Measurements from ENCODE around the gene PLSCR1. TPM values are rescaled to one million over a fixed set of nuclear protein-coding genes. Genes with fewer than 3 reads are reported as not detected.
A peak's percentile ranks its signal among the peaks of the same experiment; 100 is the strongest.

Gene PLSCR1
- total RNA-seq, 2 donors from 2014 or later: 189 to 250 TPM

DNA sequence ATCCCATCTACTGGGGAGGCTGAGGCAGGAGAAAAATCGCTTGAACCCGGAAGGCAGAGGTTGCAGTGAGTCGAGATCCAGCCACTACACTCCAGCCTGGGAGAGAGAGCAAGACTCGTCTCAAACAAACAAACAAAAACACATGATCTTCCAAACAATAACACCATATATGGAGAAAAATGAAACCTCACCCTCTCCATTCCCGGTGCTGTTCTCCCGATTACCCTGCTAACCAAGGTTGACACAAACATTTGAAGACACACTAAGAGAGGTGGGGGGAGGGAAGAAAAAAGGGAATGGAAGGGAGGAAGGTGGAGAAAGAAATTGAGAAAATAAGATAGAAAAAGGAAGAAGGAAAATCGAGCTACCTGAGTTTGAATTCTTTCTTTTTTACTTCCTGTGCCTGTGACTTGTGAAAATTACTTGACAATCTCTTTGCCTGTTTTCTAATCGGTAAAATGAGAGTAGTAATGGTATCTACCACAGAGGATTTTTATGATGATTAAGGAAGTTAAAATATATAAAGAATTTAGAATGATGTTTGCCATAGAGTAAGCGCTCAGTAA lies 73.9 kb downstream of the PLSCR1 start:
- WGBS, 2 experiments (ENCODE audit: insufficient coverage in 1 of 2, insufficient read length in 1 of 2): 88 to 100% methylated on average over 1 to 8 of the region's 9 CpGs
- Mint-ChIP-seq H3K27ac (peak overlapping the region; percentile 52), H3K27me3 (ENCODE audit: insufficient read depth) (no peaks in the 10 kb centered on the region), H3K9me3 (peaks cover 5% of the 10 kb centered on the region), H3K36me3 (ENCODE audit: low read depth) (no peaks in the 10 kb centered on the region), H3K4me3 (peak overlapping the region; percentile 55), H3K4me1 (peaks cover 2% of the 10 kb centered on the region)
- Histone ChIP-seq H3K9me3 (ENCODE audit: control insufficient read depth, low read length) (no peaks in the 10 kb centered on the region), H3K27ac (ENCODE audit: low read depth, low read length) (no peak overlapping the region), H3K4me1 (ENCODE audit: control insufficient read depth, insufficient read depth, low read length) (no peaks in the 10 kb centered on the region), H3K36me3 (ENCODE audit: control insufficient read depth, insufficient read depth, low read length) (no peaks in the 10 kb centered on the region), H3K4me3 (ENCODE audit: low read length) (no peak overlapping the region), H3K9ac (ENCODE audit: extremely low read depth, low read length, poor library complexity, severe bottlenecking) (no peak overlapping the region), H3K27me3 (ENCODE audit: control insufficient read depth, insufficient read depth, low read length, poor library complexity, severe bottlenecking) (no peaks in the 10 kb centered on the region)
- no peak for DNase-seq
- TF ChIP-seq, protein P1, sequence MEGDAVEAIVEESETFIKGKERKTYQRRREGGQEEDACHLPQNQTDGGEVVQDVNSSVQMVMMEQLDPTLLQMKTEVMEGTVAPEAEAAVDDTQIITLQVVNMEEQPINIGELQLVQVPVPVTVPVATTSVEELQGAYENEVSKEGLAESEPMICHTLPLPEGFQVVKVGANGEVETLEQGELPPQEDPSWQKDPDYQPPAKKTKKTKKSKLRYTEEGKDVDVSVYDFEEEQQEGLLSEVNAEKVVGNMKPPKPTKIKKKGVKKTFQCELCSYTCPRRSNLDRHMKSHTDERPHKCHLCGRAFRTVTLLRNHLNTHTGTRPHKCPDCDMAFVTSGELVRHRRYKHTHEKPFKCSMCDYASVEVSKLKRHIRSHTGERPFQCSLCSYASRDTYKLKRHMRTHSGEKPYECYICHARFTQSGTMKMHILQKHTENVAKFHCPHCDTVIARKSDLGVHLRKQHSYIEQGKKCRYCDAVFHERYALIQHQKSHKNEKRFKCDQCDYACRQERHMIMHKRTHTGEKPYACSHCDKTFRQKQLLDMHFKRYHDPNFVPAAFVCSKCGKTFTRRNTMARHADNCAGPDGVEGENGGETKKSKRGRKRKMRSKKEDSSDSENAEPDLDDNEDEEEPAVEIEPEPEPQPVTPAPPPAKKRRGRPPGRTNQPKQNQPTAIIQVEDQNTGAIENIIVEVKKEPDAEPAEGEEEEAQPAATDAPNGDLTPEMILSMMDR (conservative IDR thresholded peaks at IDR 0.05): no peak

DNA sequence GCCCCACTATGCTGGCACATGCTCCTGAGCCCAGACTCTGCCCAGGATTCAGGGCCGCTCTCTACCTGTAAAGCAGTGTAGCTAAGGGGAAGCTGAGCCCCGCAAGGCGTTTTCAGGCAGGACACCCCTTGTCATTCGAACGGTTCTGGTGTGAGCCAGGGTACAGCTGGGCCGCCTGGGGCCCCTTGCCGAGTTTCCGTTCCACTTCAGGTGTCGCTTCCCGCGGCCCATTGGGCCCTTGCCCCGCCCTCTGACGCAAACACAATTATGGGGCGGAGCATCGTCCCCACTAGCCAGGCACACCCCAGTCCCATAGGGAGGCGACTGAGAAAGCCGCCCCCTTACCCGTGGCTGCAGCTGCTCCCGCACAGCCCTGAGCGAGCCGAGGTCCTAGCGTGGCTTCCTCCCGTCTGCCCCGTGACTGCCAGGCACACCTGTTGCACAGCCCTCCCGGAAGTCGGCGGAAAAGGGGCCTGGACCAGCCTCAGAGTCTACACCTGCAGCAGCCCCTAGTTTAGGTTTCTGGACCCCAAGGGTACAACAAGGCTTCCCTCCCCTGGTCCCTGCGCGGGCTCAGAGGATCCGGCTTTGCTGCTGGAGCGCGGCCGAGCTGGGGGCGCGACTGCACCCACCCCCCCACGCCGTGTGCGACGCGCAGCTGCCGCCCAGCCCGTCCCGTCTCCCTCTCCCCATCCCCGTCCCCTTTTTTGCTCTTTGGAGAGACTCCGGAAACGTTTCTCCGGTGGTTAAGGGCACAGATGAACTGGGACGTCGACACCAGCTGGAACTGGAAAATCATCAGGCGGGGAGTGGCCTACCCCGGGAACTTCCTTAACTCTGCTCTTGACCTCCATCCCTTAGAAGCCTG lies 75.0 kb downstream of the PLSCR1 start, which contains the start of gene PLSCR2:
Gene PLSCR2, minus strand, starts transcription at position 412 of the 868 bp plus-strand sequence. CDS start 9,657 bp downstream, outside the sequence.
- Histone ChIP-seq H3K4me1 (ENCODE audit: control insufficient read depth, insufficient read depth, low read length) (no peaks in the 10 kb centered on the region), H3K9me3 (ENCODE audit: control insufficient read depth, low read length) (no peaks in the 10 kb centered on the region), H3K9ac (ENCODE audit: extremely low read depth, low read length, poor library complexity, severe bottlenecking) (no peak within 1 kb of the TSS), H3K36me3 (ENCODE audit: control insufficient read depth, insufficient read depth, low read length) (no peaks in the 10 kb centered on the region), H3K27ac (ENCODE audit: low read depth, low read length) (no peak within 1 kb of the TSS), H3K27me3 (ENCODE audit: control insufficient read depth, insufficient read depth, low read length, poor library complexity, severe bottlenecking) (no peaks in the 10 kb centered on the region), H3K4me3 (ENCODE audit: low read length) (no peak within 1 kb of the TSS)
- Mint-ChIP-seq H3K4me3 (peak within 1 kb of the TSS; percentile 55), H3K36me3 (ENCODE audit: low read depth) (no peaks in the 10 kb centered on the region), H3K27ac (peak within 1 kb of the TSS; percentile 55), H3K27me3 (ENCODE audit: insufficient read depth) (no peaks in the 10 kb centered on the region), H3K4me1 (peaks cover under 1% of the 10 kb centered on the region), H3K9me3 (peaks cover 5% of the 10 kb centered on the region)
- 86% methylated on average over 13 to 51 of the region's 51 CpGs for WGBS, 2 experiments (ENCODE audit: insufficient coverage in 1 of 2, insufficient read length in 1 of 2)
- TF ChIP-seq, protein P1 (conservative IDR thresholded peaks at IDR 0.05): no peak
- DNase-seq: peak; percentile 82

DNA sequence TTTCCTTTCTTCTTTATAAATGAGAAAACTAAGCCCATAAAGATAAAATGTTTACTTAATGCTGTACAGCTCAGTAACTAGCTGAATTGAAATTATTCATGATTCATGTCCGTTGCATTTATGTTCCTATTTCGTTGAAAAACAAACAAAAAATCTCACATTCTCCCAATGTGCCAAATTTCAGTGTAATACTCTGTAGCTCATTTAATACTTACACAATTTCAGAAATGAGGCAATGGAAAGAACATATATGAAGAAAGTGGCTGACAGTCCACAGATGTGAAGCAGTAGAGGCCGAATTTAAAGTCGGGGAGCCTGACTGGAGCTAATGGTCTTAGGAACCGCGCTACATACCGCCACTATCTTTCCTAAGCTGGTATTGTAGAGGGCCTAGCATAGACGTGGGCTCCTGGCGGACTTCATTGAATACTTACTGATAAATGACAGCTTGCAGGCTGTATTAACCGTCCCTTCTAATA lies 75.7 kb downstream of the PLSCR1 start:
- no peaks in the 10 kb centered on the region for H3K4me1 ChIP-seq (ENCODE audit: control insufficient read depth, insufficient read depth, low read length)
- TF ChIP-seq, protein P1 (conservative IDR thresholded peaks at IDR 0.05): no peak
- no peaks in the 10 kb centered on the region for H3K4me1 Mint-ChIP-seq
- H3K27me3 Mint-ChIP-seq (ENCODE audit: insufficient read depth): no peaks in the 10 kb centered on the region
- H3K27ac Mint-ChIP-seq: no peak overlapping the region
- H3K4me3 Mint-ChIP-seq: peak overlapping the region; percentile 55
- H3K9me3 ChIP-seq (ENCODE audit: control insufficient read depth, low read length): no peaks in the 10 kb centered on the region
- DNase-seq: no peak
- no peak overlapping the region for H3K4me3 ChIP-seq (ENCODE audit: low read length)
- no peaks in the 10 kb centered on the region for H3K36me3 ChIP-seq (ENCODE audit: control insufficient read depth, insufficient read depth, low read length)
- WGBS, 2 experiments (ENCODE audit: insufficient coverage in 1 of 2, insufficient read length in 1 of 2): 91 to 95% methylated on average over 10 of the region's 10 CpGs
- H3K36me3 Mint-ChIP-seq (ENCODE audit: low read depth): no peaks in the 10 kb centered on the region
- peaks cover 5% of the 10 kb centered on the region for H3K9me3 Mint-ChIP-seq
- H3K9ac ChIP-seq (ENCODE audit: extremely low read depth, low read length, poor library complexity, severe bottlenecking): no peak overlapping the region
- H3K27me3 ChIP-seq (ENCODE audit: control insufficient read depth, insufficient read depth, low read length, poor library complexity, severe bottlenecking): no peaks in the 10 kb centered on the region
- no peak overlapping the region for H3K27ac ChIP-seq (ENCODE audit: low read depth, low read length)

All from endodermal cell (in vitro differentiated cells).